MCF 10A (cell line): ENCODE data around the gene IL25. TPM values are rescaled to one million over a fixed set of nuclear protein-coding genes. Genes with fewer than 3 reads are reported as not detected.
"Not testable (repeated sequence)": the region's sequence is repeated elsewhere in the genome, so short reads cannot be mapped to it uniquely, and the experiment has no call there.

Source experiments
- BruUV-seq: library from RNA; stranded (reverse); fragments of 400-500 nt; replicated peaks from 2 replicates; lab custom pipeline; 2021; lab: Mats Ljungman, UMichigan
- CTCF ChIA-PET: fragments of 300-600 bp; sonication (Branson Sonifier 250); formaldehyde crosslinking; extraction: SDS; loops from one replicate; lab custom pipeline; 2021; ENCODE audit warnings: antibody characterized with exemption, inconsistent platforms; lab: Yijun Ruan, JAX
- POLR2A ChIA-PET: fragments of 300-600, 350-650 bp; sonication (Branson Sonifier 250); formaldehyde crosslinking; extraction: SDS; loops from one replicate; lab custom pipeline; 2020; ENCODE audit warnings: antibody characterized with exemption, inconsistent platforms; lab: Yijun Ruan, JAX
- DNase-seq: peaks from one replicate; pipeline ENCODE4 v3.0.0-alpha.2; 2018; ENCODE audit not compliant: unreplicated experiment
- H3K27ac Mint-ChIP-seq: one replicate; pipeline ENCODE4 v1.8.0; 2022; ENCODE audit warnings: mild to moderate bottlenecking, low read depth, mixed read lengths; ENCODE audit not compliant: unreplicated experiment
- H3K27me3 Mint-ChIP-seq: one replicate; pipeline ENCODE4 v1.8.0; 2022; ENCODE audit warnings: mixed read lengths; ENCODE audit not compliant: insufficient read depth, unreplicated experiment
- H3K36me3 Mint-ChIP-seq: one replicate; pipeline ENCODE4 v1.8.0; 2022; ENCODE audit warnings: mild to moderate bottlenecking, moderate library complexity, mixed read lengths; ENCODE audit not compliant: insufficient read depth, unreplicated experiment
- H3K4me1 Mint-ChIP-seq: one replicate; pipeline ENCODE4 v1.8.0; 2022; ENCODE audit warnings: mixed read lengths; ENCODE audit not compliant: insufficient read depth, unreplicated experiment
- H3K4me3 Mint-ChIP-seq: one replicate; pipeline ENCODE4 v1.8.0; 2022; ENCODE audit warnings: mild to moderate bottlenecking, moderate library complexity, mixed read lengths; ENCODE audit not compliant: unreplicated experiment
- H3K9me3 Mint-ChIP-seq: one replicate; pipeline ENCODE4 v1.8.0; 2022; ENCODE audit warnings: mixed read lengths; ENCODE audit not compliant: unreplicated experiment
- CTCF ChIP-seq: fragments of 200-600 bp; IDR thresholded peaks from one replicate; pipeline ENCODE4 v1.8.0; 2022; ENCODE audit warnings: antibody characterized with exemption, mild to moderate bottlenecking; ENCODE audit not compliant: unreplicated experiment
- intact Hi-C: fragments of 100-400 bp; cut with micrococcal nuclease; formaldehyde crosslinking; loops from 2 replicates; pipeline ENCODE4 v1.14.1; 2022
- microRNA-seq: library from miRNA; unstranded; fragments of <30 nt; microRNA quantifications from one replicate; pipeline ENCODE4 v1.2.0, GENCODE V29; 2022
- total RNA-seq: library from RNA; stranded (reverse); gene quantifications from 2 replicates; pipeline ENCODE4 v1.2.3, GENCODE V29; 2022

IL25 gene
- total RNA-seq, 1 experiment from 2014 or later, result not detected

DNA sequence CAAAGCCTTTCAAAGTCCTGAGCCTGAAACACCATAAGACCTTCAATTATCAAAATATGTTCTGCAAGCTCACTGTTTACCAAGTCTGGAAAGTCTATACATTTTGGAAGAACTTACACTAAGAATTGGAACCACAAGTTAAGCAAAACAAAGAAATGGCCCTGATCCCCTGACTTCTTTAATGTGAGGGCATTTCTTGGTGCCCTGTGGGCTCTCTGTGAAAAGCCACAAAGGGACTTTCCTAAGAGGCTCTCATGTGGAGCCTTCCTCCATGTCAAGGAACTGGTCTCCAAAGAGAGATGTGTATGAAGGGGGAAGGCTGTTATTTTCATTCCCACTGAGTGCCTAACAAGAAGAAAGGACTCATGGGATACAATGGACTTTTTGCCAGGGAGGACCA, 49.0 kb downstream of the IL25 start:
- Mint-ChIP-seq H3K36me3 (no peaks in the 10 kb centered on the region), H3K27me3 (peaks cover 36% of the 10 kb centered on the region), H3K27ac (no peak overlapping the region), H3K4me1 (no peaks in the 10 kb centered on the region), H3K4me3 (no peak overlapping the region), H3K9me3 (no peaks in the 10 kb centered on the region)
- no TSS peak for BruUV-seq
- intact Hi-C loops, result no loop called here
- no peak for TF ChIP-seq CTCF
- ChIA-PET POLR2A (no interaction called here), CTCF (no interaction called here)
- DNase-seq, result no peak

DNA sequence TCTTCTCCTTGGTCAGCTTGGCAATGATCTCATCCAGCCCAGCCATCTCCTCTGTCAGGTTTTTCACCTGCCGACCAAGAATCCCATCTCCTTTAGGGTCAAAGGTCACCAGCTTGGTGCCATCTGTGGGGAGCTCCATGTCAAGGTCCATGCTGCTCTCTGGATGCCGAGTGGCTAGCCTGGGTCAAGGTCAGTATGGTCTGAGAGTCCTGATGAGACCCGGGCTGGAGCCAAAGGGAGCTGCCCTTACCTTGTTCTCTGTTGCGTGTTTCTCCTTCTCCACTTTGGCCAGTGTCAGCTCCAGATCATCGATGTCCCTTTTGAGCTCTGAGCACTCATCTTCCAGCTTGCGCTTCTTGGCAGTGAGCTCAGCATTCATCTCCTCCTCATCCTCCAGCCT, 51.0 kb downstream of the IL25 start:
- no TSS peak for BruUV-seq
- H3K27me3 Mint-ChIP-seq, result peaks cover 23% of the 10 kb centered on the region
- POLR2A ChIA-PET, result no interaction called here

DNA sequence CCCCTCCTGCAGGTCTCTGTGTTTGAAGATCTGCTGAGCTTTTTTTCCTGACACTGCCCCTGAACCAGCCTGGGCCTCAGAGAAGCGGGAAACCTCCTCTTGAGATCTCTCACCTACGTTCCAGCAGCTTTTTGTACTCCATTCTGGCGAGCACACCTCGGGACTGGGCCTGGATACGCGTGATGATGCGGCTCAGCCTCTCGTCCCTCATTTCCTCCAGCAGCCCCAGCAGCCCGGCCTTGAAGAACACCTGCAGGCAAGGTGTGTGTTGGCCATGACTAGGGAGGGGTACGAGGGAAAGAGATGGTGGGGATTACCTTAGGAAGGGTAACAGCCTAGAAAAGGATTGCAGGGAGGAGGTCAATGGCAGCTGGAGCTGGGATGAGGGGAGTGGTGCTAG, 52.6 kb downstream of the IL25 start:
- no peak overlapping the region for H3K27ac Mint-ChIP-seq
- no peaks in the 10 kb centered on the region for H3K4me1 Mint-ChIP-seq
- TF ChIP-seq CTCF, result no peak
- peaks cover 14% of the 10 kb centered on the region for H3K27me3 Mint-ChIP-seq
- H3K9me3 Mint-ChIP-seq, result no peaks in the 10 kb centered on the region
- no peaks in the 10 kb centered on the region for H3K36me3 Mint-ChIP-seq
- intact Hi-C loops, result no loop called here
- POLR2A ChIA-PET, result interaction anchor here (1.0 kb wide), 1 partner anchor 11 kb away, joined by 3 read pairs; no protein-coding TSS in a partner anchor
- no peak overlapping the region for H3K4me3 Mint-ChIP-seq
- no peak for DNase-seq
- BruUV-seq, result no TSS peak
- CTCF ChIA-PET, result no interaction called here

More for the DNA sequence above, 51.0 kb downstream of the IL25 start:
- CTCF ChIA-PET, result interaction anchor here (0.6 to 0.9 kb wide), 3 partner anchors 43 to 173 kb away, joined by 3 to 5 read pairs (median 4); no protein-coding TSS in a partner anchor
- no peaks in the 10 kb centered on the region for H3K36me3 Mint-ChIP-seq
- TF ChIP-seq CTCF, result no peak
- no peak overlapping the region for H3K27ac Mint-ChIP-seq
- intact Hi-C loops, result no loop called here
- no peaks in the 10 kb centered on the region for H3K4me1 Mint-ChIP-seq
- no peak for DNase-seq
- H3K9me3 Mint-ChIP-seq, result no peaks in the 10 kb centered on the region
- no peak overlapping the region for H3K4me3 Mint-ChIP-seq

DNA sequence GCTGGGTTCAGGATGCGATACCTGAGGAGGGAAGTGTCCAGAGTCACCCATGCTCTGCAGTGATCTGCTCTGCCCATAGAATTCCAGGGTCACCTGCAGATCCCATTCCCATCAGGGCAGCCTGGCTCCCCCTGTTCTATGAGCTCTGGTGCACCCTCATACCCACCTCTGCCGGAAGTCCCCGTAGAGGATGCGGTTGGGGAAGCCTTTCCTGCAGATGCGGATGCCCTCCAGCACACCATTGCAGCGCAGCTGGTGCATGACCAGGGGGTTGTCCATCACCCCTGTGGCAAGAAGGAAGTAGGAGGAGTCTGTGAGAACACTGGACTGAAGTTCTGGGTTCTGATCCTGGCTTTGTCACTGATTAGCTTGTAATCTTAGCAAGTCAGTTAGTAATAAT, 53.2 kb downstream of the IL25 start:
- H3K9me3 Mint-ChIP-seq, H3K4me3 Mint-ChIP-seq, BruUV-seq, H3K27ac Mint-ChIP-seq, intact Hi-C loops, H3K36me3 Mint-ChIP-seq, DNase-seq, H3K4me1 Mint-ChIP-seq, POLR2A ChIA-PET: not testable (repeated sequence)
- H3K27me3 Mint-ChIP-seq, result peaks cover 14% of the 10 kb centered on the region
- CTCF ChIA-PET, result interaction anchor here (0.6 to 0.7 kb wide), 2 partner anchors 102 to 301 kb away, joined by 3 to 4 read pairs; no protein-coding TSS in a partner anchor

Small RNA genes within 50 kb of the gene (microRNA-seq; reads per million reads assigned to microRNA genes)
- gene MIR208A (not detected), gene MIR208B (not detected)

Other genes starting within 250 kb of the IL25 start
- gene SLC7A8, start 189.1 kb upstream of the IL25 start, total RNA-seq, result 1.5 and 2.4 TPM in 2 replicates
- not detected in 2 replicates for gene RNF212B, start 134.9 kb upstream of the IL25 start, total RNA-seq
- 6.6 and 9.3 TPM in 2 replicates for gene HOMEZ, start 86.7 kb upstream of the IL25 start, total RNA-seq
- 7.2 and 7.8 TPM in 2 replicates for gene PPP1R3E, start 70.0 kb upstream of the IL25 start, total RNA-seq
- gene BCL2L2, start 66.0 kb upstream of the IL25 start, total RNA-seq, result 41.2 and 42.5 TPM in 2 replicates
- 153 and 167 TPM in 2 replicates for gene PABPN1, start 51.4 kb upstream of the IL25 start, total RNA-seq
- gene SLC22A17, start 19.9 kb upstream of the IL25 start, total RNA-seq, result not detected in 2 replicates
- gene EFS, start 7.6 kb upstream of the IL25 start, total RNA-seq, result not detected in 2 replicates
- not detected in 2 replicates for gene CMTM5, start 4.2 kb downstream of the IL25 start, total RNA-seq
- not detected in 2 replicates for gene MYH6, start 35.5 kb downstream of the IL25 start, total RNA-seq
- not detected in 2 replicates for gene MYH7, start 62.9 kb downstream of the IL25 start, total RNA-seq
- gene NGDN, start 96.9 kb downstream of the IL25 start, total RNA-seq, result 44.5 and 46.8 TPM in 2 replicates
- gene ZFHX2, start 179.0 kb downstream of the IL25 start, total RNA-seq, result 1.8 and 2.1 TPM in 2 replicates
- 16.8 and 22.4 TPM in 2 replicates for gene THTPA, start 183.5 kb downstream of the IL25 start, total RNA-seq
- gene AP1G2, start 195.0 kb downstream of the IL25 start, total RNA-seq, result 89.2 and 95.7 TPM in 2 replicates
- not detected in 2 replicates for gene JPH4, start 206.0 kb downstream of the IL25 start, total RNA-seq